GM21515 (cell line): Measurements from ENCODE around the gene TRMT13.

Experiments used
- ATAC-seq: cut with Tn5 transposase; IDR thresholded peaks from one replicate; pipeline ENCODE4 v1.9.1; 2021; ENCODE audit not compliant: unreplicated experiment

The TRMT13 gene, protein sequence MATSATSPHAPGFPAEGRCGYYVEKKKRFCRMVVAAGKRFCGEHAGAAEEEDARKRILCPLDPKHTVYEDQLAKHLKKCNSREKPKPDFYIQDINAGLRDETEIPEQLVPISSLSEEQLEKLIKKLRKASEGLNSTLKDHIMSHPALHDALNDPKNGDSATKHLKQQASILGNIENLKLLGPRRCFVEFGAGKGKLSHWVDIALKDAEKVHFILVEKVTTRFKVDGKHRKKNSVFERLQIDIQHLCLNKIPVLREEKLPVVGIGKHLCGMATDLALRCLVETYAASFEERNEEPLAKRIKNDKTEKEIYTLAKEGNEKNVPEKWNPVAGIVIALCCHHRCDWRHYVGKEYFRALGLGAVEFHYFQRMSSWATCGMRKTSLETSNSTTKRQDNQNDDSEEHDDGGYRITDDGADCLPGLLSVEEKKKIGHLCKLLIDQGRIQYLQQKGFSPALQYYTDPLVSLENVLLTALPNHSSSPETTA

DNA sequence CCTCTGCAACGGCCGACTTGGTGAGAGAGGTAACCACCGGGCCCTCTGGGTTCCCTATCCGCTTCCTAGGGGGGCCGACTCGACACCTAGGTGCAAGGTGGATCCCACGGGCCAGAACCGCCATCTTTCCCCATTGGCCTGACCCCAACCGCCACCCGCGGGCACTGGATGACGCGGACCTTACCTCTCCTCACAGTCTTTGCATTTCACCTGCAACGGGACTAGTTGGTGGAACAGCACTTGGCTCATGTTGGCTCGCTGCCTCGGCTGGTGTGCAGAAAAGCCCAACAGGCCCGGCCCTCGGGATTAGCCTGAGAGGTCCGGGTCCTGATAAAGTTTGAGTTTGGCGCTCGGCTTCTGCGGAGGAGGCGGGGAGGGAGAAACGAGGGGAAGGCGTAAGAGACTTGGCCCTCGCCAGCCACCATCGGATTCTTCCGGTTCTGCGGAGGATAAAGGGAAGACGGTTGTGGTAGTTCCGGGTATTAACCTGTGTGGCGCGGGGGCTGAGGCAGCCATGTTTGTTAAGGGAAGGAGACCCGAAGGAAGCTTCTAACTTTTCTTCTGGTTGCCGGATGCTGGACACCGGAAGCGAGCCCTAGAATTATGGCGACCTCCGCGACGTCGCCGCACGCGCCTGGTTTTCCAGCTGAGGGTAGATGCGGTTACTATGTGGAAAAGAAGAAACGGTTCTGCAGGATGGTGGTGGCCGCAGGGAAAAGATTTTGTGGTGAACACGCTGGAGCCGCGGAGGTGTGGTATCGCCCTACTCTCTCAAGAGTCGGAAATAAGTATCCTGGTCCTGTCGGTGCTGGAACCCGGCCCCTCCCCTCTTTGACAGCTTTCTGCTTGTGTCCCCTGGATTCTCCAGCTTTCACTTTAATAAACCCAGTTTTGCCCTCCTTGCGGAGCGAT lies at the start of gene TRMT13, which contains the start of gene SASS6:
Gene TRMT13 (plus strand): TSS at position 598 of the 912 bp plus-strand sequence. CDS start 6 bp downstream, at position 604.
Gene SASS6 (minus strand): TSS at position 365 of the 912 bp plus-strand sequence. CDS start 116 bp downstream, at position 249.
- ATAC-seq: peak; percentile 88

DNA sequence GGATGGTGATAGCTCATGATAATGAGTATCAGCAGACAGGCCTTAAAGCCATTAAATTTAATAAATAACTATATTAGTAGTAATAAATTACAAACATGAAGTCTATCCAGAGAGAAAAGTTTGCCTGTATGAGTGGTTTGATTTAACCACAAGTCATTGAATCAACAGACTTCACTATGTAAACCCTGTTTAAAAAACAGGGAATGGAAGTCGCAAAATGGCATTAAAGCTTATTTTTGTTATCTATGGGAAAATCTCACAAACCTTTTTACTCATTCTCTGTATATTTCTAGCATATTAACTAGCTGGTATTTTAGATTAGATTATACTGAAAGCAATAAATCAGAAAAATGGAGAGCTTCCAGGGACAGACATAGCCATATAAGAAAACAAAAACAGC lies 45.6 kb upstream of the TRMT13 start:
- no peak for ATAC-seq

DNA sequence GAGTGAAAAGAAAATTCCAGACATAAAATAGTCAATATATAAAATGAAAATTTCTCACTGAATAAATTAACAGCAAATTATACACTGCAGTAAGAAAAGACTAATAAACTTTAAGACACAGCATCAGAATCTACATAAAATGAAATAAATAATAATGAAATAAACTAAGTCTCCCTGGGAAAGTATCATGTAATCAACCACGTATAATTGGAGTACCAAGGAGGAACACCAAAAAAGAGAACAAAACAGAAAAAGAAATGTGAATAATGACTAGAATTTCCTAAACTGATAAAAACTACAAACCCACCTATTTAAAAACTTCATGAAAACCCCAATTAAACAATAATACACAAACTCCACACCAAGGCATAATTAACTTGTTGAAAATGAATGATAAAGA lies 43.9 kb upstream of the TRMT13 start:
- no peak for ATAC-seq

DNA sequence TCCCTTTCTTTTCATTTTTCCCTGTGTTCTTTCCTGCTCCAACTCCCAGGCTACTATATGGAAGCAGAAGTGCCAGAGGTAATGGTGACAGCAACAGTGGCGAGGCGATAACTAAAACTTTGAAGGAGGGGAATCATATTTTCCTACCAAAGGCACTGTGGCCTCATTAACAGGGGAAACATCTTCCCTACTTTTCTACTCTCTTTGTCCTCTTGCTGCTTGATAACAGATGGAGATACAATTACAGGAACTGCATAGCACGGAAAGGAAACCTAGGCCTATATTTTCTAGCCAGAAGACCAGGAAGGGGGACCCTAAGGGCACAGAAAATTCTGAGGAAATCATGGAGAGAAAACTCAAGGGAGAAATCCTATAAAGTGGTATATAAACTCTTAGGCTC lies 42.5 kb upstream of the TRMT13 start:
- ATAC-seq: no peak

DNA sequence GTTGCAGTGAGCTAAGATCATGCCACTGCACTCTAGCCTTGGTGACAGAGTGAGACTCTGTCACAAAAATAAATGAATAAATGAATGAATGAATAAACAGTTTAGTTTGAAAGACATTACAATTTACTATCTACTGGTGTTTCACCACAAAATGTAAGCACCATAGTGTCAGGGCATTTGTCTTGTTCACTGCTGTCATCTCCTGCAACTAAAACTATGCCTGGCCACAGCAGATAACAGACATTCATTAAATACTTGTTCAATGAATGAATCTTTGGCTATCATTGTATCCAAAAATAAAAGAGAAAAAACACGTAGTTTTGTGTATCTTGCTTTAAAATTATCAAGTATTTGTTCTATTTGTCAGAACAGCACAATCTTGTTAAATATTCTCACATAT lies 32.8 kb upstream of the TRMT13 start:
- no peak for ATAC-seq

DNA sequence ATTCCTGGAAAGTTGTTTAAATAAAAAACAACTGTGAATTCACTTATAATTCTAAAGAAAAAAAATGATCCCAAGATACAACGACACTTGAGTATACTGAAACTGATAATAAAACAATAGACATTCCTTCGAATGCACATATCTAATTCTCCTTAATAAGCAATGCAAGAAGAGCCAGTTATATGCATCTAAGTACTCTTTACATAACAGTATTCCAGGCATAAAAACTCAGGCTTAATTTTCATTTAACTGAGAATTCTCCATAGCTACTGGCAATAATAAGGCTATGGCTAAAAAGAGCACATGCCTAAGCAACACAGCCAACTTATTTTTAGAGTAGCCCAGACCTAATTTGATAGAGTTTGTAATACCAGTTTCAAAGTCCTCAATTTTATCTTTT lies 31.4 kb upstream of the TRMT13 start:
- ATAC-seq: no peak

DNA sequence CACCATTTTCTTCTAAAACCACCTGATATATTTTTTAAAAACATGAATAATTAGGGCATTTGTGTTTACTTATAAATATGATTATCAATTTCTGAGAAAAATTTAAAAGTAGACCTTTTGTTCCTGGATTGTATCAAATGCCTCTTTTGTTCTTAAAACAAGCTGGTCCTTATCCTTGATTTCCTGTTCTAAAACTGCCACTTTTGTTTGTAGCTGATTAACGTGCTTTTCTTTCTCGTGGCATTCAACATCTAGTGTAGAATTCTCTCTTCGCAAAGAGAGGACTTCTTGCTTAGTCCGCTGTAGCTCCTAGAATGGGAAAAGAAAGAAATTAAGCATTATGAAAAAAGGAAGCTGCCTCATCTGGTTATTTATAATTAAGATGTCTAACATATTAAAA lies 25.3 kb upstream of the TRMT13 start:
- ATAC-seq: no peak

DNA sequence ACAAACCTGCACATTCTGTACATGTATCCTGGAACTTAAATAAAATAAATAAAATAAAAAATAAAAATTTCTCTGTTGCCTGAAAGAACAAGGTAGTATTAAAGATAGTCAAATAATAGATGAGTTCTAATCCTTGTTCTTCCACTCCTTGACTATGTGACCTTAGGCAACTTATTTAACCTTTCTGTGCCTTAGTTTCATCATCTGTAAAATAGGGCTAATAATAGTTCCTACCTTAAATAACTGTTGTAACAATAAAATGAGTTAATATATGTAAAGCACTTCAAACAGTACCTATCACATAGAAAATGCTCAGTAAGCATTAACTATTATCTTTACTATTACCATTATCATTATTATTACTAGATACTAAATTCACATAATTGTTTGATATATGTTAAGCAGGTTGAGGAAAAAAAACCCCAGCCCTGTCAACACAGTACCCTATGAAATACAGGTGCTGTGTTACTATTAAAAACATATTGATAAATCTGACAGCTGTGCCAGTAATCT lies 23.4 kb upstream of the TRMT13 start:
- no peak for ATAC-seq

DNA sequence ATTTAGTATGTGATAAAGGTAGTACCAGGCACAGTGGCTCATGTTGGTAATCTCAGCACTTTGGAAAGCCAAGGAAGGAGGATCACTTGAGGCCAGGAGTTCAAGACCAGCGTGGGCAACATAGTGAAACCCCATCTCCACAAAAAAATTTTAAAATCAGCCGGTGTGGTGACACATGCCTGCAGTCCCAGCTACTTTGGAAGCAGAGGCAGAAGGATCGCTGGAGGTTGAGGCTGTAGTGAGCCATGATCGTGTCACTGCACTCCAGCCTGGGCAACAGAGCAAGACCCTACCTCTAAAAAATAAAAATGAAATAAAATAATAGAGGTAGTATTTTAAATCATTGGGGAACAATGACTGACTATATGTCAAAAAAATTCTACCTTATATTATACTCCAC lies 17.4 kb upstream of the TRMT13 start:
- no peak for ATAC-seq

DNA sequence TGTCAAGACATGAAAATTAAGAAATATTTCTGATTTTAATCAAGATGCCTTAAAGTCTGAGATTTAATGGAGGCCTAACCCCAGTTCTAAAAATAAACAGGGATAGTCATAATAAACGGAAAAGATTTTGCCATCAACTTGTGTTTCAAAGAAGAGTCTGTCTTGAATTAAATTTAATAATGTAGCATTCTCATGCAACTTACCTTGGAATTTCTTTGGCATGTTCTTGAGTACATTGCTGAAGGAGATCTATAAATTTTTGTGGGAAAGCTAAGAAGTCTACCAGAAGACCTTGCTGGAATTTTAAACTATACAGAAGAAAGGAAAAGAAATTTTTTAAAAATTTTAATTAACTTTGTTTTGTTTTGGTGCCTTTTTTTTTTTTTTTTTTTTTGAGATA lies 10.8 kb upstream of the TRMT13 start:
- no peak for ATAC-seq

DNA sequence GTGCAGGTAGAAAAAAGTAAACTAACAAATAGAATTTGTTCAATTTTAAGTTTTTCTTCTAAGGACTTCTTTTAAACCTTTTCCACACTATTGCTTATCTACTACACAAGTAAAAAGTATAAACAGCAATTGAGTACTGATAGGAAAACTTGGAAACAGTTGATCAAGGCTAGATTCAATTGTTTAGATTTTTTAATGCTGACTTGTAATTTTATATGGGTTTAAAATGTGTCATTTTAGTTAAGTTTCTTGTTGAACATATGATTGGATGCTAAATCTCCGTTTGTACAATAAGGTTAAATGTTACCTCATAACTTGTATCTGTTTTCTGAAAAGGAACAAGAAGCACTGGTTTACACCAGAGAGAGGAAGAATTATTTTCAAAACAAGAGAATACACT lies 5.7 kb upstream of the TRMT13 start:
- no peak for ATAC-seq

DNA sequence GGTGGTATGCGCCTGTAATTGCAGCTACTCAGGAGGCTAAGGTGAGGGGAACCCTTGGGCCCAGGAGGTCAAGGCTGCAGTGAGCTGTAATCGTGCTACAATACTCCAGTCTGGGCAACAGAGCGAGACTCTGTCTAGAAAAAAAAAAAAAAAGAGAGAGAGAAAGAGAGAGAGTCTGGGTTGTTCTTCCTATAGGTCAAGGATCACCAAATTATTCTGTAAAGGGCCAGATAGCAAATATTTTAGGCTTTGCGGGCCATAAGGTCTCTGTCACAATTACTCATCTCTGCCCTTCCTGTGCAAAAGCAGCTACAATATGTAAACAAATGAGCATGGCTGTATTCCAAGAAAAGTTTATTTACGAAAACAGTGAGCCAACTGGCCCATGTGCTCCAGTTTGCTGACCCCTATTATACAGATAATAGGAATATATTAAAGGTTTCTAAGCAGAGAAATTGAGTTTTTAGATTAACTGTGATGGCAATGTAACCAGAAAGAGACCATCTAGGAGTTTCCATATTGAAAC lies 2.3 kb upstream of the TRMT13 start:
- ATAC-seq: no peak

DNA sequence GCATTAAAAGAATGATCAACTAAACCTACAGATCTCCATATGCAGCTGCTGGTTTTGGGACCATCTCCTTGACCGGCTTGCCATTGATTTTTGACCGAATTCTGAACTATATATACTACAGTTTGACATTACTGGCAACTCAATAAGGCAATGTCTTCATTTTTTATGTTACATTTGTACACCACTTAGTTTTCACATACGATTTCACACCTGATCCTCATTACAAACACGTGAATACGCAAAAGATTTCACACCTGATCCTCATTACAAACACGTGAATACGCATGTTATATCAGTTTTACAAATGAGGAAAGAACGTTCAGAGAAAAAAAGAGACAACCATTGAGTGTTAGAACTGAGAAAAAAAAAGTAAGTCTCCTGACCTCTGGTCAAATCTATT lies 1.3 kb upstream of the TRMT13 start:
- ATAC-seq: no peak

DNA sequence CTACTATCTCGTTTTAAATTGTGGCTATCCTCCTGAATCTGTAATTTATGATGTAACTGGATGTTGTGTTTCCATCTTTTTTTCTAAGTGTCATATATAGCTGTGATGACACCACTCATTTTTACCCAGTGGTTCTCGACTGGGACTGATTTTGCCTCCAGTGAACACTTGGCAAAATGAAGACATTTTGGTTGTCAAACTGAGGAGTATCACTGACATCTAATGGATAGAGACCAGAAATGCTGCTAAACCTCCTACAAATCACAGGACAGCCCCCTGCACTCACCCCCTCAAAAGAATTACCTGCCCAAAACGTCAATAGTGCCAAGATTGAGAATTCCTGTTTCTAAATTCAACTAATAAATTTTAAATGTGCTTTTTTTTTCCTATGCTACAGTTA lies 1.9 kb downstream of the TRMT13 start:
- no peak for ATAC-seq

DNA sequence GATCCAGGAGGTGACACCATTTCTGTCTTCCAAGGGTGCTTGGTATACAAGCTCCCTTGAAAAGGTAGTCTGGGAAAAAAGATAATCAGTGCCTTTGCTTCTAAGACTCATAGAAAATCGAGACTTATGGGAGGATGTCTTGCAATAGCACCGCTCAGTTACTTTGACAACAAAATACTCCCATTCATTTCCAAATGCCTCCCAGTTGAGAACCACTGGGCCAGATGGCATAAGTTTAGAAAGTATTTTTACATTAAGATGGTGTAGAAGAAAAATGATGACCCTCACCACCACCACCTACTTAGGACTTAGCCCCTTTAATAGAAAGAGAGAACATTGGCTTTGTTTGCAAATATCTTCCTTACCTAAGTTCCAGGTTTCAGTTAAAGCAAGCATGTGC lies 4.6 kb downstream of the TRMT13 start:
- no peak for ATAC-seq

DNA sequence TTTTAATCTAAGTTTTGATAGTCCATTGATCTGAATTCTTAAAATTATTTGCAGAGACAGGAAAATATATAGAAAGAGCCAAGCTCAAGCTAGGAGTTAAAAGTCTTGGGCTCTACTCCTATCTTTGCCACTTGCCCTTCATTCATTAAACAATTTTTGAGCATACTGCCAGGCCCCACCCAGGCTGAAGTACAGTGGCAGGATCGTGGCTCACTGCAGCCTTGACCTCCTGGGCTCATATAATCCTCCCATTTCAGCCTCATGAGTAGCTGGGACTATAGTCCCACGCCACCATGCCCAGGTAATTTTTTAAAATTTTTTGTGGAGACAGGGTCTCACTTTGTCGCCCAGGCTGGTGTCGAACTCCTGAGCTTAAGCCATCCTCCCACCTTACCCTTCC lies 8.2 kb downstream of the TRMT13 start:
- ATAC-seq: no peak

DNA sequence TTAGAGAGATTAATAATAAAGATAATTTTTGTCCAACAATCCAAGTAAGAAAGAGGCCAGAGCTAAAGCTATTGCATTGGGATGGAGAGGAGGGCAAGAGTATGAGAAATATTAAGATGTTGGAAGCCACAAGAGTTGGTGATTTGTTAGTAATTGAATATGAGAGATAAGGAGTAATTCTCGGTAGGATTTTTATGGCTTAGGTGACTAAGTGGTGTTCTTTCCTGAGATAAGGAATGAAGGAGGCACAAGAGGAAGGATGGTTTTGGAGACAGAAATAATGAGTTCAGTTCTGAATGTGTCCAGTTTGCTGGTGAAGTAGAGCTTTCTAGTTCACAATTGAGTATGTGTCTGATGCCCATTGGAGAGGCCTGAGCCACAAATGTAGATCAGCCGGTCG lies 9.4 kb downstream of the TRMT13 start:
- no peak for ATAC-seq

DNA sequence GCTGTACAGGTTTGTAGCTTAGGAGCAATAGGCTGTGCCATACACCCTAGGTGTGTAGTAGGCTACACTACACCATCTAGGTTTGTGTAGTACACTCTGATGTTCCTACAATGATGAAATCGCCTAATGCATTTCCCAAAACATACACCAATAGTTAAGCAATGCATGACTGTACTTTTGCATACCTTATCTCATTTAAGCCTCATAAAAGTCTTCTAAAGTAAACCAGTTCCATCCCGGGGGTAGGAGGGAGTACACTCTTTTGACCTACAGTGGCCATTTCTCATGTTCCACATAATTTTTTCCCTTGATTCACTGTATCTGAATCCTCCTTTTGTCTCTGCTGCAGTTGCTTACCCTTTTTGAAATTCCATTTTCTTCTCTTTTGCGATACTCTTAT lies 12.2 kb downstream of the TRMT13 start:
- ATAC-seq: no peak

DNA sequence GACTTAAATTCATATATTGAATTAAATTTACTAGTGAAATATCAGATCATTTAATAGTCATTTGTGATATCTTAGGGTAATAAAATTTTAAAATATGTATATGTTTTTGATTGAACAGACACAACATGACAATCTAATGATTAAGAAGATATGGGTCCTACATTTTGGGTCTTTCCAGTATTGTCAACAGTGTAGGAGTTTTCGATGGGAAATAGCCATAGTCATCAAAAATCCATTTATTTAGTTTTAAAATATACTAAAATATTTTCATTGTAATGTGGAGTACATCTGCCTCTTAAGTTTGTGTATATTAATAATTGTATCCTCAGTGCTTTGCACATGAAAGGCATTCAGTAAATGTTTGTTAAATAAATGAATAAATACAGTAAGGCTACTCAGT lies 14.0 kb downstream of the TRMT13 start:
- no peak for ATAC-seq

DNA sequence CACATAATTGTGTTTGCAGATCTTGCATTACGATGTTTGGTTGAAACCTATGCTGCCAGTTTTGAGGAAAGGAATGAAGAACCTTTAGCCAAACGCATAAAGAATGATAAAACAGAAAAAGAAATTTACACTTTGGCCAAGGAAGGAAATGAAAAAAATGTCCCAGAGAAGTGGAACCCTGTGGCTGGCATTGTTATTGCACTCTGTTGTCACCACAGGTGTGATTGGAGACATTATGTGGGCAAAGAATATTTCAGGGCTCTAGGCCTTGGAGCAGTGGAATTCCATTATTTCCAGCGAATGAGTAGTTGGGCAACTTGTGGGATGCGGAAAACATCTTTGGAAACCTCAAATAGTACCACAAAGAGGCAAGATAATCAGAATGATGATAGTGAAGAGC lies 14.9 kb downstream of the TRMT13 start:
- no peak for ATAC-seq

DNA sequence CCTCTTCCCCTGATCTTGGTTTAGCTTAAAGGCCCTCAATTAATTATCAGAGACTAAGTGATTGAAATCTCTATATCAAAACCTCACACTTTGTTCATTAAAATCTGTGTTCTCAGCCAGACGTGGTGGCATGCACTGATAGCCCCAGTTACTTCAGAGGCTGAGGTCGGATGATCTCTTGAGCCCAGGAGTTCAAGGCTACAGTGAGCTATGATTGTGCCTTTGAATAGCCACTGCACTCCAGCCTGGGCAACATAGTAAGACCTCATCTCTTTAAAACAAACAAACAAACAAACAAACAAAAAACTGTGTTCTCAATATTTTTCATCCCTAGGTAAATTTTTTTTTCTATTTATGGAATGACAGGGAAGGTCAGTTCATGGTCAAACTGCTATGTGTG lies 18.7 kb downstream of the TRMT13 start:
- ATAC-seq: no peak
